HL-60 (cell line): Measurements from ENCODE around the gene C22orf31.
"Not testable (repeated sequence)": the region's sequence is repeated elsewhere in the genome, so short reads cannot be mapped to it uniquely, and the experiment has no call there.

Experiments
- DNase-seq, 2 experiments: peaks; one replicate each; pipeline ENCODE4 v3.0.0-alpha.2; 2010 to 2020; ENCODE audit warnings: low read depth in 1 of 2, low spot score in 1 of 2
- H3K27ac ChIP-seq: fragments of 250-450 bp; sonication (Bioruptor Pico); replicated peaks from 2 replicates; pipeline ENCODE4 v1.5.1; 2020; ENCODE audit warnings: mild to moderate bottlenecking, moderate library complexity
- H3K27me3 ChIP-seq: fragments of 250-450 bp; sonication (Bioruptor Pico); 2 replicates; pipeline ENCODE4 v1.5.1; 2021; ENCODE audit warnings: mild to moderate bottlenecking, moderate library complexity; ENCODE audit not compliant: insufficient read depth, poor library complexity, severe bottlenecking
- H3K4me3 ChIP-seq: replicated peaks from 2 replicates; pipeline ENCODE4 v1.5.1; 2011; ENCODE audit warnings: mild to moderate bottlenecking, control low read depth, low read length; ENCODE audit not compliant: insufficient read depth
- GABPA ChIP-seq: IDR thresholded peaks from 2 replicates; pipeline ENCODE4 v1.6.1; 2012; ENCODE audit warnings: low read depth
- POLR2AphosphoS5 ChIP-seq: IDR thresholded peaks from 2 replicates; pipeline ENCODE4 v1.6.1; 2012; ENCODE audit warnings: low read depth
- SPI1 ChIP-seq: IDR thresholded peaks from 2 replicates; pipeline ENCODE4 v1.6.1; 2012; ENCODE audit warnings: low read depth, mild to moderate bottlenecking, borderline replicate concordance
- TF ChIP-seq, protein P1 (sequence below): IDR thresholded peaks from 2 replicates; pipeline ENCODE4 v1.6.1; 2012; ENCODE audit warnings: low read depth; ENCODE audit not compliant: insufficient replicate concordance
- TF ChIP-seq, protein P2 (sequence below): IDR thresholded peaks from one replicate; pipeline ENCODE4 v1.5.1; 2011; ENCODE audit warnings: low read length, control low read depth, inconsistent platforms; ENCODE audit not compliant: insufficient read depth

The C22orf31 gene

DNA sequence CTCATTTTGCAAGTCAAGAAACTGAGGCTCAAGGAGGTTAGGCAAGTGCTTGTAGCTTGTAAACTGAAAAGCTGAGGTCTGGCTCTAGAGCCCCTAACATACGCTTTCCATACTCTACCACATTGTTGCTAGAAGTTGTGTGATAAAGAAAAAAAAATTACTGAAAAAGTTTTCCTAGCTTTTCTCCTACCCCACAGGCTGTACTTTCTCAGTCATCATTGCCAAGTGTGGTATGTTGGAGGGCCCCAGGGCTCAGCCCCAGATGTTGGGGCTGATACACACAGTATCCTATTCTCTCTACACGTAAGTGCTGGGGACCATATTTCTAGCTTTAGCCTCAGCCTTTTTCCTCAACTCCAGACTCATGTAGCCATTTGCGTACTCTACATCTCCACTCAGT is 27.2 kb upstream of the C22orf31 start:
- no peak for DNase-seq
- Histone ChIP-seq H3K27me3 (no peaks in the 10 kb centered on the region), H3K4me3 (no peak overlapping the region), H3K27ac (no peak overlapping the region)
- TF ChIP-seq GABPA (no peak), POLR2AphosphoS5 (no peak)

DNA sequence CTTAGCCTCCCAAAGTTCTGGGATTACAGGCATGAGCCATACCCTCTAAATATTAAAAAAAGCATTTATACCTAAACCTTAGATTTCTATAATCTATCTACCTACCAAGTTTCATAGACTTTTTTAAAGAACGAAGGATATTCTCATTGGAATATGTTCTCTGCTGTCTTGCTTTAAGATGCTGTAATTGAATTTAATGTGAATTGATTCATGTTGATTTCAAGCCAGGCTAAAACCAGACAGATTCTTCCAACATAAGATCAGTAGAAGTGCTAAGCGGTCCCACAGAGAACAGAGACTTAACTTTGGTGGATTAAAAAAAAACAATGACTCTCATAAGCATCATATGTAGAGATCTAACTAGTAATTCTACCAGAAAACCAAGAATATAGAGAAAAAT is 25.4 kb upstream of the C22orf31 start:
- H3K27ac ChIP-seq: no peak overlapping the region
- no peaks in the 10 kb centered on the region for H3K27me3 ChIP-seq
- no peak overlapping the region for H3K4me3 ChIP-seq
- no peak for DNase-seq
- TF ChIP-seq, protein P1, sequence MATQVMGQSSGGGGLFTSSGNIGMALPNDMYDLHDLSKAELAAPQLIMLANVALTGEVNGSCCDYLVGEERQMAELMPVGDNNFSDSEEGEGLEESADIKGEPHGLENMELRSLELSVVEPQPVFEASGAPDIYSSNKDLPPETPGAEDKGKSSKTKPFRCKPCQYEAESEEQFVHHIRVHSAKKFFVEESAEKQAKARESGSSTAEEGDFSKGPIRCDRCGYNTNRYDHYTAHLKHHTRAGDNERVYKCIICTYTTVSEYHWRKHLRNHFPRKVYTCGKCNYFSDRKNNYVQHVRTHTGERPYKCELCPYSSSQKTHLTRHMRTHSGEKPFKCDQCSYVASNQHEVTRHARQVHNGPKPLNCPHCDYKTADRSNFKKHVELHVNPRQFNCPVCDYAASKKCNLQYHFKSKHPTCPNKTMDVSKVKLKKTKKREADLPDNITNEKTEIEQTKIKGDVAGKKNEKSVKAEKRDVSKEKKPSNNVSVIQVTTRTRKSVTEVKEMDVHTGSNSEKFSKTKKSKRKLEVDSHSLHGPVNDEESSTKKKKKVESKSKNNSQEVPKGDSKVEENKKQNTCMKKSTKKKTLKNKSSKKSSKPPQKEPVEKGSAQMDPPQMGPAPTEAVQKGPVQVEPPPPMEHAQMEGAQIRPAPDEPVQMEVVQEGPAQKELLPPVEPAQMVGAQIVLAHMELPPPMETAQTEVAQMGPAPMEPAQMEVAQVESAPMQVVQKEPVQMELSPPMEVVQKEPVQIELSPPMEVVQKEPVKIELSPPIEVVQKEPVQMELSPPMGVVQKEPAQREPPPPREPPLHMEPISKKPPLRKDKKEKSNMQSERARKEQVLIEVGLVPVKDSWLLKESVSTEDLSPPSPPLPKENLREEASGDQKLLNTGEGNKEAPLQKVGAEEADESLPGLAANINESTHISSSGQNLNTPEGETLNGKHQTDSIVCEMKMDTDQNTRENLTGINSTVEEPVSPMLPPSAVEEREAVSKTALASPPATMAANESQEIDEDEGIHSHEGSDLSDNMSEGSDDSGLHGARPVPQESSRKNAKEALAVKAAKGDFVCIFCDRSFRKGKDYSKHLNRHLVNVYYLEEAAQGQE: no peak
- no peak for TF ChIP-seq GABPA
- TF ChIP-seq POLR2AphosphoS5: no peak
- no peak for TF ChIP-seq SPI1
- TF ChIP-seq, protein P2, sequence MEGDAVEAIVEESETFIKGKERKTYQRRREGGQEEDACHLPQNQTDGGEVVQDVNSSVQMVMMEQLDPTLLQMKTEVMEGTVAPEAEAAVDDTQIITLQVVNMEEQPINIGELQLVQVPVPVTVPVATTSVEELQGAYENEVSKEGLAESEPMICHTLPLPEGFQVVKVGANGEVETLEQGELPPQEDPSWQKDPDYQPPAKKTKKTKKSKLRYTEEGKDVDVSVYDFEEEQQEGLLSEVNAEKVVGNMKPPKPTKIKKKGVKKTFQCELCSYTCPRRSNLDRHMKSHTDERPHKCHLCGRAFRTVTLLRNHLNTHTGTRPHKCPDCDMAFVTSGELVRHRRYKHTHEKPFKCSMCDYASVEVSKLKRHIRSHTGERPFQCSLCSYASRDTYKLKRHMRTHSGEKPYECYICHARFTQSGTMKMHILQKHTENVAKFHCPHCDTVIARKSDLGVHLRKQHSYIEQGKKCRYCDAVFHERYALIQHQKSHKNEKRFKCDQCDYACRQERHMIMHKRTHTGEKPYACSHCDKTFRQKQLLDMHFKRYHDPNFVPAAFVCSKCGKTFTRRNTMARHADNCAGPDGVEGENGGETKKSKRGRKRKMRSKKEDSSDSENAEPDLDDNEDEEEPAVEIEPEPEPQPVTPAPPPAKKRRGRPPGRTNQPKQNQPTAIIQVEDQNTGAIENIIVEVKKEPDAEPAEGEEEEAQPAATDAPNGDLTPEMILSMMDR: no peak

DNA sequence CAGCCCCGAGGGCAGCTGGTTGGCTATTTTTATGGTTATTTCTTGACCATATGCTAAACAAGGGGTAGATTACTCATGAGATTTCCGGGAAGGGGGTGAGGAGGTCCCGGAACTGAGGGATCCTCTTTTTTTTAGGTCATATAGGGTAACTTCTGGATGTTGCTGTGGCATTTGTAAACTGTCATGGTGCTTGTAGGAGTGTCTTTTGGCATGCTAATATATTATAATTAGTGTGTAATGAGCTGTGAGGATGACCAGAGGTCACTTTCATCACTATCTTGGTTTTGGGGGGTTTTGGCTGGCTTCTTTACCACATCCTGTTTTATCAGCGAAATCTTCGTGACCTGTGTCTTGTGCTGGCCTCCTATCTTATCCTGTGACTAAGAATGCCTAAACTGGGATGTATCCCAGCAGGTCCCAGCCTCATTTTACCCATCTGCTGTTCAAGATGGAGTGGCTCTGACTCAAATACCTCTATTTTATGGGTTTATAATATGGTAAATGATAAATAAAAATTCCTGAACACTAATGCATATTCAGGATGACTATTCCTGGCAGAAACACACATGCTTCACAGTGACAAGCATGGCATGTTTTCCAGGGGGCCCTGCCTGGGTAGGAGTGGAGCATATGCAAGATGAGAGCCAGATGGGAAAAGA is 22.4 kb upstream of the C22orf31 start:
- peak in 1 of 2 experiments; percentile 19 for DNase-seq
- H3K4me3 ChIP-seq: no peak overlapping the region

DNA sequence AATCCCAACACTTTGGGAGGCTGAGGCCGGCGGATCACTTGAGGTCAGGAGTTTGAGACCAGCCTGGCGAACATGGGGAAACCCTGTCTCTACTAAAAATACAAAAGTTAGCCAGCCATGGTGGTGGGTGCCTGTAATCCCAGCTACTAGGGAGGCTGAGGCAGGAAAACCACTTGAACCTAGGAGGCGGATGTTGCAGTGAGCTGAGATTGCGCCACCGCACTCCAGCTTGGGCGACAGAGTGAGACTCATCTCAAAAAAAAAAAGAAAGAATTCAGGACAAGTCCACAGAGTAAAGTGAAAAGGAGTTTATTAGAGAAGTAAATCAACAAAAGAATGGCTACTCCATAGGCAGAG is 21.9 kb upstream of the C22orf31 start:
- peak in 1 of 2 experiments; percentile 62 for DNase-seq
- H3K27ac ChIP-seq: peak overlapping the region; percentile 41; the same call in 1 of the 2 replicates
- not testable (repeated sequence) for H3K4me3 ChIP-seq, H3K27me3 ChIP-seq

More for the DNA sequence above, 22.4 kb upstream of the C22orf31 start:
- no peak for TF ChIP-seq POLR2AphosphoS5
- no peak for TF ChIP-seq SPI1
- TF ChIP-seq, protein P1: no peak
- no peaks in the 10 kb centered on the region for H3K27me3 ChIP-seq
- H3K27ac ChIP-seq: peak overlapping the region; percentile 41; the same call in 1 of the 2 replicates

DNA sequence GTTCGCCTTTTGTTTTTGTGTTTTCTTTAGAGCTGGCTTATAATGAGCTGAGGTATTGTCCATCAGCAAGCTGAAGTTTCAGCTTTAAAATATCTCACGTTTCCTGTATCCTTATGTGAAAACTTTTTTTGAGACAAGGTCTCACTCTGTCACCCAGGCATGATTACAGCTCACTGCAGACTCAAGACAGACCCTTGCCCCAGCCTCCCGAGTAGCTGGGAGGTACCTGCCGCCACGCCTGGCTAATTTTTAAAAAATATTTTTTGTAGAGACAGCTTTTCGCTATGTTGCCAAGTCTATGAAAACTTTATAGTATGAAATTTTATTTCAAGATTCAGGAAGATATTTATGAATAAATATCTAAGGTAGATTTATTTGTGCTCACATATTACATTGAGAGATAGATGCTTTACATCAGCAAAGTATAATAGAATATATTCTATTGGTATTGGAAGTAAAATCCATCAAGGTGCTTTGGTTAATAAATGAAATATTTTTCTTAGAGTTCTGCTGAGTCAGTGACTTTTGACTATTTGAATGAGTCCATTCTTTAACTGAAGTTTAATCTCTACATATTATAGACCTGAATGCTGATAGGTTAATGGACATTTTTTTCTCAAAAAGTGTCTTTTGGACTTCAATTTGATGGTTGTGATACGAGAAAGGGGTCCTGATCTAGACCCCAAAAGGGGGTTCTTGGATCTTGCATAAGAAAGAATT is 21.4 kb upstream of the C22orf31 start:
- no peak for DNase-seq
- Histone ChIP-seq H3K4me3 (no peak overlapping the region), H3K27me3 (no peaks in the 10 kb centered on the region), H3K27ac (no peak overlapping the region)
- TF ChIP-seq, protein P1: no peak
- no peak for TF ChIP-seq GABPA
- TF ChIP-seq POLR2AphosphoS5: no peak
- TF ChIP-seq, protein P2: no peak
- TF ChIP-seq SPI1: no peak
